Activated CD8-positive, alpha-beta memory T cell treated with anti-CD3 and anti-CD28 coated beads for 1 hour (primary cell): Measurements from ENCODE around the gene MAF.

Source experiments
- DNase-seq, 2 donors: peaks; one replicate each; pipeline ENCODE4 v3.0.0-alpha.2; 2020; ENCODE audit warnings: low read depth in 1 of 2; ENCODE audit errors: extremely low read depth in 1 of 2

Gene MAF

GRCh38 chr16:79613009-79613408, 12.5 kb upstream of the MAF start:
- DNase-seq, result no peak

GRCh38 chr16:79612207-79612606, 11.7 kb upstream of the MAF start:
- no peak for DNase-seq

GRCh38 chr16:79610771-79611170, 10.2 kb upstream of the MAF start:
- DNase-seq, result no peak

GRCh38 chr16:79609861-79610260, 9.3 kb upstream of the MAF start:
- DNase-seq, result no peak

- no peak for DNase-seq
Observed at GRCh38 chr16:79608976-79609375, 8.4 kb upstream of the MAF start.

- DNase-seq, result no peak
Observed at GRCh38 chr16:79607587-79607986, 7.0 kb upstream of the MAF start.

- DNase-seq, result no peak
Observed at GRCh38 chr16:79605999-79606398, 5.5 kb upstream of the MAF start.

- DNase-seq, result no peak
Observed at GRCh38 chr16:79603055-79603454, 2.5 kb upstream of the MAF start.

GRCh38 chr16:79602628-79603014, 2.1 kb upstream of the MAF start:
- DNase-seq, result no peak

GRCh38 chr16:79601931-79602627, 1.5 kb upstream of the MAF start:
- DNase-seq, result peak; percentile 40 to 68

GRCh38 chr16:79601092-79601930, 774 bp upstream of the MAF start:
- DNase-seq, result peak in 1 of 2 donors; percentile 2

GRCh38 chr16:79599837-79600637, 500 bp downstream of the MAF start:
- DNase-seq, result peak in 1 of 2 donors; percentile 27

GRCh38 chr16:79599256-79599836, 1.2 kb downstream of the MAF start:
- no peak for DNase-seq

GRCh38 chr16:79598348-79599181, 2.0 kb downstream of the MAF start:
- DNase-seq, result peak in 1 of 2 donors; percentile 8

GRCh38 chr16:79598063-79598347, 2.5 kb downstream of the MAF start:
- DNase-seq, result no peak

- DNase-seq, result no peak
Observed at GRCh38 chr16:79597277-79598062, 3.1 kb downstream of the MAF start.

- DNase-seq, result no peak
Observed at GRCh38 chr16:79595931-79596450, 4.5 kb downstream of the MAF start.

- DNase-seq, result no peak
Observed at GRCh38 chr16:79595231-79595641, 5.3 kb downstream of the MAF start.

- DNase-seq, result no peak
Observed at GRCh38 chr16:79593754-79594153, 6.8 kb downstream of the MAF start.
